ENCODE measurements around the gene SMAD7. TPM values are rescaled to one million over a fixed set of nuclear protein-coding genes. Genes with fewer than 3 reads are reported as not detected.

SMAD7 gene
- total and polyA plus RNA-seq, 2 experiments from 2014 or later, result 11.8 to 29.8 TPM

GRCh38 chr18:48923746-48924629 is 26.8 kb downstream of the SMAD7 start:
- Histone ChIP-seq H3K27ac (ENCODE audit: low read depth) (no peak overlapping the region), H3K4me3 (no peak overlapping the region), H3K36me3 (ENCODE audit: insufficient read depth) (no peaks in the 10 kb centered on the region), H3K79me2 (replicated peaks; ENCODE audit: insufficient read depth) (peaks cover 83% of the 10 kb centered on the region), H4K20me1 (replicated peaks; ENCODE audit: insufficient read depth) (peaks cover 41% of the 10 kb centered on the region), H3K4me2 (peak overlapping the region; percentile 43; the same call in 1 of the 2 replicates), H3K4me1 (ENCODE audit: insufficient read depth) (peaks cover 56% of the 10 kb centered on the region), H2AFZ (no peak overlapping the region), H3F3A (replicated peaks; ENCODE audit: low read depth) (peaks cover 4% of the 10 kb centered on the region; the same call in 1 of the 2 replicates), H3K27me3 (ENCODE audit: insufficient read depth) (no peaks in the 10 kb centered on the region), H3K9me2 (ENCODE audit: insufficient read depth) (no peaks in the 10 kb centered on the region)
- Mint-ChIP-seq H3K27ac (peak overlapping the region; percentile 36; the same call in 1 of the 2 replicates), H3K36me3 (ENCODE audit: low read depth) (peaks cover 34% of the 10 kb centered on the region), H3K4me3 (no peak overlapping the region), H3K9me3 (0 out of 3 replicates have a peak, but pooled peaks cover 3% of the 10 kb centered on the region), H3K27me3 (ENCODE audit: insufficient read depth, low read depth, poor library complexity) (peaks cover 19% of the 10 kb centered on the region), H3K4me1 (peaks cover 76% of the 10 kb centered on the region)
- DNase-seq (ENCODE audit: low spot score), result no peak
- no peak; the same call in 2 of the 3 replicates for ATAC-seq
- TF ChIP-seq POLR2AphosphoS5 (IDR thresholded peaks at IDR 0.05; ENCODE audit: low read depth), result no peak
- TF ChIP-seq, protein P1, sequence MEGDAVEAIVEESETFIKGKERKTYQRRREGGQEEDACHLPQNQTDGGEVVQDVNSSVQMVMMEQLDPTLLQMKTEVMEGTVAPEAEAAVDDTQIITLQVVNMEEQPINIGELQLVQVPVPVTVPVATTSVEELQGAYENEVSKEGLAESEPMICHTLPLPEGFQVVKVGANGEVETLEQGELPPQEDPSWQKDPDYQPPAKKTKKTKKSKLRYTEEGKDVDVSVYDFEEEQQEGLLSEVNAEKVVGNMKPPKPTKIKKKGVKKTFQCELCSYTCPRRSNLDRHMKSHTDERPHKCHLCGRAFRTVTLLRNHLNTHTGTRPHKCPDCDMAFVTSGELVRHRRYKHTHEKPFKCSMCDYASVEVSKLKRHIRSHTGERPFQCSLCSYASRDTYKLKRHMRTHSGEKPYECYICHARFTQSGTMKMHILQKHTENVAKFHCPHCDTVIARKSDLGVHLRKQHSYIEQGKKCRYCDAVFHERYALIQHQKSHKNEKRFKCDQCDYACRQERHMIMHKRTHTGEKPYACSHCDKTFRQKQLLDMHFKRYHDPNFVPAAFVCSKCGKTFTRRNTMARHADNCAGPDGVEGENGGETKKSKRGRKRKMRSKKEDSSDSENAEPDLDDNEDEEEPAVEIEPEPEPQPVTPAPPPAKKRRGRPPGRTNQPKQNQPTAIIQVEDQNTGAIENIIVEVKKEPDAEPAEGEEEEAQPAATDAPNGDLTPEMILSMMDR (conservative IDR thresholded peaks at IDR 0.05; ENCODE audit: low read depth in 2 of 2), result no peak
- TF ChIP-seq, protein P2, sequence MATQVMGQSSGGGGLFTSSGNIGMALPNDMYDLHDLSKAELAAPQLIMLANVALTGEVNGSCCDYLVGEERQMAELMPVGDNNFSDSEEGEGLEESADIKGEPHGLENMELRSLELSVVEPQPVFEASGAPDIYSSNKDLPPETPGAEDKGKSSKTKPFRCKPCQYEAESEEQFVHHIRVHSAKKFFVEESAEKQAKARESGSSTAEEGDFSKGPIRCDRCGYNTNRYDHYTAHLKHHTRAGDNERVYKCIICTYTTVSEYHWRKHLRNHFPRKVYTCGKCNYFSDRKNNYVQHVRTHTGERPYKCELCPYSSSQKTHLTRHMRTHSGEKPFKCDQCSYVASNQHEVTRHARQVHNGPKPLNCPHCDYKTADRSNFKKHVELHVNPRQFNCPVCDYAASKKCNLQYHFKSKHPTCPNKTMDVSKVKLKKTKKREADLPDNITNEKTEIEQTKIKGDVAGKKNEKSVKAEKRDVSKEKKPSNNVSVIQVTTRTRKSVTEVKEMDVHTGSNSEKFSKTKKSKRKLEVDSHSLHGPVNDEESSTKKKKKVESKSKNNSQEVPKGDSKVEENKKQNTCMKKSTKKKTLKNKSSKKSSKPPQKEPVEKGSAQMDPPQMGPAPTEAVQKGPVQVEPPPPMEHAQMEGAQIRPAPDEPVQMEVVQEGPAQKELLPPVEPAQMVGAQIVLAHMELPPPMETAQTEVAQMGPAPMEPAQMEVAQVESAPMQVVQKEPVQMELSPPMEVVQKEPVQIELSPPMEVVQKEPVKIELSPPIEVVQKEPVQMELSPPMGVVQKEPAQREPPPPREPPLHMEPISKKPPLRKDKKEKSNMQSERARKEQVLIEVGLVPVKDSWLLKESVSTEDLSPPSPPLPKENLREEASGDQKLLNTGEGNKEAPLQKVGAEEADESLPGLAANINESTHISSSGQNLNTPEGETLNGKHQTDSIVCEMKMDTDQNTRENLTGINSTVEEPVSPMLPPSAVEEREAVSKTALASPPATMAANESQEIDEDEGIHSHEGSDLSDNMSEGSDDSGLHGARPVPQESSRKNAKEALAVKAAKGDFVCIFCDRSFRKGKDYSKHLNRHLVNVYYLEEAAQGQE (IDR thresholded peaks at IDR 0.05; ENCODE audit: unreplicated experiment), result no peak
- TF ChIP-seq JUNB (IDR thresholded peaks at IDR 0.05; ENCODE audit: unreplicated experiment), result no peak
- TF ChIP-seq CREB1 (CRISPR knock-in tag; IDR thresholded peaks at IDR 0.05; ENCODE audit: low read depth), result no peak
- TF ChIP-seq, protein P3, sequence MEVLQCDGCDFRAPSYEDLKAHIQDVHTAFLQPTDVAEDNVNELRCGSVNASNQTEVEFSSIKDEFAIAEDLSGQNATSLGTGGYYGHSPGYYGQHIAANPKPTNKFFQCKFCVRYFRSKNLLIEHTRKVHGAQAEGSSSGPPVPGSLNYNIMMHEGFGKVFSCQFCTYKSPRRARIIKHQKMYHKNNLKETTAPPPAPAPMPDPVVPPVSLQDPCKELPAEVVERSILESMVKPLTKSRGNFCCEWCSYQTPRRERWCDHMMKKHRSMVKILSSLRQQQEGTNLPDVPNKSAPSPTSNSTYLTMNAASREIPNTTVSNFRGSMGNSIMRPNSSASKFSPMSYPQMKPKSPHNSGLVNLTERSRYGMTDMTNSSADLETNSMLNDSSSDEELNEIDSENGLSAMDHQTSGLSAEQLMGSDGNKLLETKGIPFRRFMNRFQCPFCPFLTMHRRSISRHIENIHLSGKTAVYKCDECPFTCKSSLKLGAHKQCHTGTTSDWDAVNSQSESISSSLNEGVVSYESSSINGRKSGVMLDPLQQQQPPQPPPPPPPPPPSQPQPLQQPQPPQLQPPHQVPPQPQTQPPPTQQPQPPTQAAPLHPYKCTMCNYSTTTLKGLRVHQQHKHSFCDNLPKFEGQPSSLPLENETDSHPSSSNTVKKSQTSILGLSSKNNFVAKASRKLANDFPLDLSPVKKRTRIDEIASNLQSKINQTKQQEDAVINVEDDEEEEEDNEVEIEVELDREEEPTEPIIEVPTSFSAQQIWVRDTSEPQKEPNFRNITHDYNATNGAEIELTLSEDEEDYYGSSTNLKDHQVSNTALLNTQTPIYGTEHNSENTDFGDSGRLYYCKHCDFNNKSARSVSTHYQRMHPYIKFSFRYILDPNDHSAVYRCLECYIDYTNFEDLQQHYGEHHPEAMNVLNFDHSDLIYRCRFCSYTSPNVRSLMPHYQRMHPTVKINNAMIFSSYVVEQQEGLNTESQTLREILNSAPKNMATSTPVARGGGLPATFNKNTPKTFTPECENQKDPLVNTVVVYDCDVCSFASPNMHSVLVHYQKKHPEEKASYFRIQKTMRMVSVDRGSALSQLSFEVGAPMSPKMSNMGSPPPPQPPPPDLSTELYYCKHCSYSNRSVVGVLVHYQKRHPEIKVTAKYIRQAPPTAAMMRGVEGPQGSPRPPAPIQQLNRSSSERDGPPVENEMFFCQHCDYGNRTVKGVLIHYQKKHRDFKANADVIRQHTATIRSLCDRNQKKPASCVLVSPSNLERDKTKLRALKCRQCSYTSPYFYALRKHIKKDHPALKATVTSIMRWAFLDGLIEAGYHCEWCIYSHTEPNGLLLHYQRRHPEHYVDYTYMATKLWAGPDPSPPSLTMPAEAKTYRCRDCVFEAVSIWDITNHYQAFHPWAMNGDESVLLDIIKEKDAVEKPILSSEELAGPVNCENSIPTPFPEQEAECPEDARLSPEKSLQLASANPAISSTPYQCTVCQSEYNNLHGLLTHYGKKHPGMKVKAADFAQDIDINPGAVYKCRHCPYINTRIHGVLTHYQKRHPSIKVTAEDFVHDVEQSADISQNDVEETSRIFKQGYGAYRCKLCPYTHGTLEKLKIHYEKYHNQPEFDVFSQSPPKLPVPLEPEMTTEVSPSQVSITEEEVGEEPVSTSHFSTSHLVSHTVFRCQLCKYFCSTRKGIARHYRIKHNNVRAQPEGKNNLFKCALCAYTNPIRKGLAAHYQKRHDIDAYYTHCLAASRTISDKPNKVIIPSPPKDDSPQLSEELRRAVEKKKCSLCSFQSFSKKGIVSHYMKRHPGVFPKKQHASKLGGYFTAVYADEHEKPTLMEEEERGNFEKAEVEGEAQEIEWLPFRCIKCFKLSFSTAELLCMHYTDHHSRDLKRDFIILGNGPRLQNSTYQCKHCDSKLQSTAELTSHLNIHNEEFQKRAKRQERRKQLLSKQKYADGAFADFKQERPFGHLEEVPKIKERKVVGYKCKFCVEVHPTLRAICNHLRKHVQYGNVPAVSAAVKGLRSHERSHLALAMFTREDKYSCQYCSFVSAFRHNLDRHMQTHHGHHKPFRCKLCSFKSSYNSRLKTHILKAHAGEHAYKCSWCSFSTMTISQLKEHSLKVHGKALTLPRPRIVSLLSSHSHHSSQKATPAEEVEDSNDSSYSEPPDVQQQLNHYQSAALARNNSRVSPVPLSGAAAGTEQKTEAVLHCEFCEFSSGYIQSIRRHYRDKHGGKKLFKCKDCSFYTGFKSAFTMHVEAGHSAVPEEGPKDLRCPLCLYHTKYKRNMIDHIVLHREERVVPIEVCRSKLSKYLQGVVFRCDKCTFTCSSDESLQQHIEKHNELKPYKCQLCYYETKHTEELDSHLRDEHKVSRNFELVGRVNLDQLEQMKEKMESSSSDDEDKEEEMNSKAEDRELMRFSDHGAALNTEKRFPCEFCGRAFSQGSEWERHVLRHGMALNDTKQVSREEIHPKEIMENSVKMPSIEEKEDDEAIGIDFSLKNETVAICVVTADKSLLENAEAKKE (CRISPR knock-in tag; IDR thresholded peaks at IDR 0.05), result no peak
- no peak for TF ChIP-seq EZH2phosphoT487 (IDR thresholded peaks at IDR 0.05; ENCODE audit: unreplicated experiment)
- TF ChIP-seq EZH2 (IDR thresholded peaks at IDR 0.05; ENCODE audit: low read depth, unreplicated experiment), result no peak
- TF ChIP-seq ZNF331 (CRISPR knock-in tag; IDR thresholded peaks at IDR 0.05; ENCODE audit: low read depth), result no peak
- TF ChIP-seq, protein P4, sequence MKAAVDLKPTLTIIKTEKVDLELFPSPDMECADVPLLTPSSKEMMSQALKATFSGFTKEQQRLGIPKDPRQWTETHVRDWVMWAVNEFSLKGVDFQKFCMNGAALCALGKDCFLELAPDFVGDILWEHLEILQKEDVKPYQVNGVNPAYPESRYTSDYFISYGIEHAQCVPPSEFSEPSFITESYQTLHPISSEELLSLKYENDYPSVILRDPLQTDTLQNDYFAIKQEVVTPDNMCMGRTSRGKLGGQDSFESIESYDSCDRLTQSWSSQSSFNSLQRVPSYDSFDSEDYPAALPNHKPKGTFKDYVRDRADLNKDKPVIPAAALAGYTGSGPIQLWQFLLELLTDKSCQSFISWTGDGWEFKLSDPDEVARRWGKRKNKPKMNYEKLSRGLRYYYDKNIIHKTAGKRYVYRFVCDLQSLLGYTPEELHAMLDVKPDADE (IDR thresholded peaks at IDR 0.05), result no peak
